Kasumi-1 (cell line): ENCODE results near the gene POC1B.

Experiments used
- DNase-seq, 2 experiments: peaks; one replicate each; lab custom pipeline; 2025; lab: John Stamatoyannopoulos, UW

POC1B gene

GRCh38 chr12:89421092-89421835, 104.6 kb downstream of the POC1B start:
- DNase-seq, result no peak

GRCh38 chr12:89418228-89418910, 107.5 kb downstream of the POC1B start:
- no peak for DNase-seq

GRCh38 chr12:89417246-89417977, 108.4 kb downstream of the POC1B start:
- DNase-seq, result no peak

- DNase-seq, result no peak
Measured at GRCh38 chr12:89416049-89416792, 109.6 kb downstream of the POC1B start.

- DNase-seq, result no peak
Measured at GRCh38 chr12:89414851-89415250, 111.0 kb downstream of the POC1B start.

GRCh38 chr12:89414322-89414721, 111.5 kb downstream of the POC1B start:
- DNase-seq, result no peak

- DNase-seq, result no peak
Measured at GRCh38 chr12:89413234-89413633, 112.6 kb downstream of the POC1B start.

- DNase-seq, result no peak
Measured at GRCh38 chr12:89412665-89413064, 113.2 kb downstream of the POC1B start.

GRCh38 chr12:89411846-89412245, 114.0 kb downstream of the POC1B start:
- no peak for DNase-seq

GRCh38 chr12:89411234-89411633, 114.6 kb downstream of the POC1B start:
- DNase-seq, result no peak

GRCh38 chr12:89405626-89406345, 120.1 kb downstream of the POC1B start:
- DNase-seq, result no peak

- DNase-seq, result no peak
Measured at GRCh38 chr12:89401433-89402058, 124.3 kb downstream of the POC1B start.

GRCh38 chr12:89400415-89400814, 125.4 kb downstream of the POC1B start:
- no peak for DNase-seq

- no peak for DNase-seq
Measured at GRCh38 chr12:89395712-89396111, 130.1 kb downstream of the POC1B start.

GRCh38 chr12:89393551-89394121, 132.2 kb downstream of the POC1B start:
- DNase-seq, result peak in 1 of 2 experiments; percentile 36

- DNase-seq, result no peak
Measured at GRCh38 chr12:89392391-89392790, 133.5 kb downstream of the POC1B start.

GRCh38 chr12:89391726-89392336, 134.0 kb downstream of the POC1B start:
- no peak for DNase-seq

GRCh38 chr12:89390802-89391673, 134.8 kb downstream of the POC1B start:
- DNase-seq, result no peak
